GM12878 (cell line): ENCODE results near the gene DNMT3B. TPM values are rescaled to one million over a fixed set of nuclear protein-coding genes. Genes with fewer than 3 reads are reported as not detected.

Experiments used
- ATAC-seq: fragments of 200-7000 bp; cut with Tn5 transposase; 3 replicates; pipeline ENCODE4 v1.9.1; 2020; ENCODE audit warnings: mild to moderate bottlenecking, moderate library complexity
- BruUV-seq: library from RNA; stranded (reverse); fragments of 400-500 nt; replicated peaks from 2 replicates; lab custom pipeline; 2021; lab: Mats Ljungman, UMichigan
- CTCF ChIA-PET: fragments of 300-600 bp; sonication (Branson Sonifier 250); formaldehyde crosslinking; extraction: SDS; loops from one replicate; lab custom pipeline; 2021; ENCODE audit warnings: inconsistent platforms; lab: Yijun Ruan, JAX
- POLR2A ChIA-PET: fragments of 350-600 bp; formaldehyde crosslinking; extraction: SDS; loops from one replicate; lab custom pipeline; 2021; ENCODE audit warnings: inconsistent platforms; lab: Charles Lee
- RAD21 ChIA-PET: fragments of 300-600 bp; sonication (Branson Sonifier 250); formaldehyde crosslinking; loops from one replicate; lab custom pipeline; 2023; ENCODE audit warnings: antibody characterized with exemption; ENCODE audit not compliant: unreplicated experiment; lab: Charles Lee
- SMC1A ChIA-PET: fragments of 300-600 bp; sonication (Branson Sonifier 250); formaldehyde crosslinking; loops from one replicate; lab custom pipeline; 2023; ENCODE audit not compliant: unreplicated experiment, uncharacterized antibody; lab: Charles Lee
- DNase-seq: peaks from one replicate; pipeline ENCODE4 v3.0.0-alpha.2; 2011; ENCODE audit warnings: low read depth, low spot score
- FAIRE-seq: peaks from 3 replicates; lab custom pipeline; 2011; peaks lifted over from hg19 to GRCh38; lab: Jason Lieb, UNC
- H2AFZ ChIP-seq: 2 replicates; pipeline ENCODE4 v1.6.0; 2011; ENCODE audit warnings: low read depth, low read length, control low read depth; ENCODE audit not compliant: control insufficient read depth
- H3K27ac ChIP-seq: 2 replicates; pipeline ENCODE4 v1.5.1; 2011; ENCODE audit warnings: control low read depth; ENCODE audit not compliant: control insufficient read depth, insufficient read depth
- H3K27me3 ChIP-seq, 2 experiments: replicated peaks in 1 of 2; 2 replicates each; pipeline versions ENCODE4 v1.6.0 to v1.6.1; 2011; ENCODE audit warnings: low read length in 1 of 2; ENCODE audit not compliant: control insufficient read depth in 2 of 2, insufficient read depth in 2 of 2
- H3K36me3 ChIP-seq, 2 experiments: 2 replicates each; pipeline ENCODE4 v1.5.1; 2011; ENCODE audit warnings: low read length in 1 of 2; ENCODE audit not compliant: control insufficient read depth in 2 of 2, insufficient read depth in 2 of 2
- H3K4me1 ChIP-seq: 2 replicates; pipeline ENCODE4 v1.6.1; 2011; ENCODE audit warnings: mild to moderate bottlenecking, low read length, moderate library complexity, mixed read lengths; ENCODE audit not compliant: control insufficient read depth, insufficient read depth
- H3K4me2 ChIP-seq: 2 replicates; pipeline ENCODE4 v1.6.0; 2011; ENCODE audit warnings: control low read depth; ENCODE audit not compliant: control insufficient read depth, insufficient read depth
- H3K4me3 ChIP-seq: fragments of 200-600 bp; sonication (generic); 2 replicates; pipeline ENCODE4 v1.5.1; 2016
- H3K79me2 ChIP-seq: 2 replicates; pipeline ENCODE4 v1.6.0; 2011; ENCODE audit warnings: low read length; ENCODE audit not compliant: control insufficient read depth, insufficient read depth
- H3K9ac ChIP-seq: 2 replicates; pipeline ENCODE4 v1.8.0; 2011; ENCODE audit warnings: low read length, control low read depth, mixed read lengths; ENCODE audit not compliant: control insufficient read depth, insufficient read depth
- H3K9me3 ChIP-seq: replicated peaks from 3 replicates; pipeline ENCODE4 v1.5.1; 2011; ENCODE audit warnings: mild to moderate bottlenecking, low read length; ENCODE audit not compliant: control insufficient read depth, insufficient read depth
- H4K20me1 ChIP-seq: 2 replicates; pipeline ENCODE4 v1.6.0; 2011; ENCODE audit not compliant: control insufficient read depth, insufficient read depth
- SIX5 ChIP-seq: IDR thresholded peaks from 2 replicates; pipeline ENCODE4 v1.6.1; 2011; ENCODE audit warnings: mild to moderate bottlenecking, low read depth, low read length, moderate library complexity; ENCODE audit not compliant: severe bottlenecking
- ZBTB33 ChIP-seq: fragments of 450-650 bp; IDR thresholded peaks from 2 replicates; pipeline ENCODE4 v1.6.1; 2017; ENCODE audit warnings: mild to moderate bottlenecking
- WGBS: methylation state at CpG from one replicate; pipeline ENCODE4 v1.1.6; 2016; ENCODE audit warnings: low lambda C conversion rate; ENCODE audit not compliant: insufficient replicate concordance, insufficient coverage; ENCODE audit errors: missing lambda C conversion rate; 5-methylcytosine and 5-hydroxymethylcytosine counted together
- in situ Hi-C: fragments of 300-500 bp; cut with MboI; formaldehyde crosslinking; loops from 9 replicates; pipeline ENCODE4 v1.14.3; 2018; ENCODE audit warnings: mixed read lengths
- intact Hi-C: fragments of 100-400 bp; cut with micrococcal nuclease; formaldehyde crosslinking; loops from one replicate; pipeline ENCODE4 v1.14.2; 2022; ENCODE audit not compliant: unreplicated experiment
- polyA plus RNA-seq, 11 experiments: library from polyadenylated mRNA; depleted of rRNA in 4 of 11; unstranded in 6 of 11; stranded (reverse) in 5 of 11; fragments of >200 nt; fragmentation: Nextera tagmentation in 4 of 11; fragmentation: Illumina TruSeq in 1 of 11; extraction: Ambion mirVana in 4 of 11; extraction: Trizol in 1 of 11; gene quantifications; 1 replicate in 1 of 11; 2 replicates in 10 of 11; pipeline versions ENCODE4 v1.2.1 to v1.2.3, GENCODE V29; 2011 to 2016; ENCODE audit warnings: inconsistent platforms in 2 of 11, missing spikeins in 2 of 11, low read depth in 1 of 11
- total RNA-seq, 4 experiments: library from RNA; depleted of rRNA in 3 of 4; stranded (reverse); fragments of >200 nt in 3 of 4; fragmentation: Illumina TruSeq in 1 of 4; extraction: Trizol in 1 of 4; gene quantifications; 2 replicates each; pipeline versions ENCODE4 v1.2.1 to v1.2.3, GENCODE V29; 2013 to 2021

Gene DNMT3B
- total and polyA plus RNA-seq, 10 of the 15 experiments (the other 5 are each of a cell fraction or from before 2014, with no cell fraction given): 0.23 to 1.9 (median 1.1) TPM

- Histone ChIP-seq H3K36me3 (peaks cover 0 to 20% of the 10 kb centered on the region in 2 experiments; a peak in 3 of 4 replicates), H3K4me3 (no peak overlapping the region), H3K27me3 (no peaks in the 10 kb centered on the region), H3K27ac (no peak overlapping the region), H4K20me1 (peaks cover 10% of the 10 kb centered on the region), H3K9ac (no peak overlapping the region), H2AFZ (no peak overlapping the region), H3K4me2 (peak overlapping the region; percentile 43), H3K4me1 (peaks cover 6% of the 10 kb centered on the region)
- POLR2A ChIA-PET: no interaction called here
- BruUV-seq: no TSS peak
- CTCF ChIA-PET: no interaction called here
- ATAC-seq (no peak), DNase-seq (no peak), FAIRE-seq (no peak)
- 68% methylated on average over 7 of the region's 7 CpGs for WGBS
- intact Hi-C loops (no loop called here), in situ Hi-C loops (no loop called here)
- RAD21 ChIA-PET: no interaction called here
- SMC1A ChIA-PET: interaction anchor here (0.6 to 1.0 kb wide), 3 partner anchors 10 to 34 kb away, joined by 3 read pairs; no protein-coding TSS in a partner anchor
- TF ChIP-seq SIX5 (no peak), ZBTB33 (0 out of 2 replicates have a peak, but pooled peaks have one; percentile 56)
- TF ChIP-seq, all 136 proteins: peak for 1
- Histone ChIP-seq H3K9me3 (no peaks in the 10 kb centered on the region), H3K79me2 (peaks cover 68% of the 10 kb centered on the region)
These were observed 61.8 kb downstream of the DNMT3B start for GRCh38 chr20:32823737-32824588.
